ENCODE data around the gene SNX4.

- no peak for TF ChIP-seq POLR2A (IDR thresholded peaks at IDR 0.05)
- no peak for TF ChIP-seq CTCF (IDR thresholded peaks at IDR 0.05 in 4 of 5, conservative IDR thresholded peaks at IDR 0.05 in 1 of 5)
Measured at GRCh38 chr3:125511420-125512118, 8.4 kb downstream of the SNX4 start.

All from gastrocnemius medialis (tissue), 4 donors.